ENCODE measurements around the gene TMC8. TPM values are rescaled to one million over a fixed set of nuclear protein-coding genes. Genes with fewer than 3 reads are reported as not detected.
A peak's percentile ranks its signal among the peaks of the same experiment; 100 is the strongest.

The TMC8 gene
- total RNA-seq, 2 experiments from 2014 or later: 258 to 278 TPM

- ATAC-seq (no peak), DNase-seq (no peak)
- CTCF ChIA-PET: interaction anchor here (0.8 to 4.6 kb wide), 12 partner anchors 10 to 155 kb away, joined by 3 to 31 read pairs (median 6); partner anchors contain the start of genes AFMID, TK1, TMC6 and TMC8
- no peak overlapping the region for H3K4me3 Mint-ChIP-seq
- H3K27me3 Mint-ChIP-seq (ENCODE audit: low read depth): no peaks in the 10 kb centered on the region
- H3K36me3 Mint-ChIP-seq (ENCODE audit: low read depth): peaks cover 52% of the 10 kb centered on the region
- peaks cover 70% of the 10 kb centered on the region for H3K4me1 Mint-ChIP-seq (ENCODE audit: low read depth)
- no peaks in the 10 kb centered on the region for H3K9me3 Mint-ChIP-seq (ENCODE audit: insufficient read depth)
- H3K27ac Mint-ChIP-seq: no peak overlapping the region
- POLR2A ChIA-PET: interaction anchor here (0.6 to 1.2 kb wide), 2 partner anchors 11 to 91 kb away, joined by 3 to 5 read pairs; partner anchors contain the start of genes AFMID and TK1
Measured at GRCh38 chr17:78175643-78175981, 45.0 kb downstream of the TMC8 start.

- no peaks in the 10 kb centered on the region for H3K9me3 Mint-ChIP-seq (ENCODE audit: insufficient read depth)
- peaks cover 58% of the 10 kb centered on the region for H3K36me3 Mint-ChIP-seq (ENCODE audit: low read depth)
- DNase-seq: peak; percentile 82
- no peaks in the 10 kb centered on the region for H3K27me3 Mint-ChIP-seq (ENCODE audit: low read depth)
- H3K27ac Mint-ChIP-seq: no peak overlapping the region
- POLR2A ChIA-PET: interaction anchor here (0.8 to 1.2 kb wide), 4 partner anchors 10 to 51 kb away, joined by 3 to 4 read pairs (median 4); partner anchors contain the start of genes AFMID and TK1
- ATAC-seq: peak; percentile 90
- peaks cover 65% of the 10 kb centered on the region for H3K4me1 Mint-ChIP-seq (ENCODE audit: low read depth)
- CTCF ChIA-PET: interaction anchor here (0.8 to 4.6 kb wide), 25 partner anchors 9 to 157 kb away, joined by 3 to 31 read pairs (median 5); partner anchors contain the start of genes AFMID, TK1, TMC6 and TMC8
- no peak overlapping the region for H3K4me3 Mint-ChIP-seq
Measured at GRCh38 chr17:78176548-78177025, 46.0 kb downstream of the TMC8 start.

- Mint-ChIP-seq H3K27me3 (ENCODE audit: low read depth) (no peaks in the 10 kb centered on the region), H3K9me3 (ENCODE audit: insufficient read depth) (no peaks in the 10 kb centered on the region), H3K4me3 (no peak overlapping the region), H3K27ac (peak overlapping the region; percentile 25), H3K36me3 (ENCODE audit: low read depth) (peaks cover 60% of the 10 kb centered on the region), H3K4me1 (ENCODE audit: low read depth) (peaks cover 58% of the 10 kb centered on the region)
- CTCF ChIA-PET: interaction anchor here (1.0 to 2.1 kb wide), 2 partner anchors 44 to 67 kb away, joined by 4 to 6 read pairs; no protein-coding TSS in a partner anchor
- ATAC-seq (no peak), DNase-seq (no peak)
- POLR2A ChIA-PET: interaction anchor here (1.5 kb wide), 1 partner anchor 49 kb away, joined by 3 read pairs; the partner anchor contains the start of gene TMC8
Measured at GRCh38 chr17:78179372-78179771, 48.8 kb downstream of the TMC8 start.

GRCh38 chr17:78180083-78180482, 49.5 kb downstream of the TMC8 start:
- H3K36me3 Mint-ChIP-seq (ENCODE audit: low read depth): peaks cover 65% of the 10 kb centered on the region
- ChIA-PET CTCF (interaction anchor here (0.7 to 2.1 kb wide), 2 partner anchors 10 to 67 kb away, joined by 3 to 6 read pairs; no protein-coding TSS in a partner anchor), POLR2A (interaction anchor here (1.5 kb wide), 1 partner anchor 49 kb away, joined by 3 read pairs; the partner anchor contains the start of gene TMC8)
- H3K4me1 Mint-ChIP-seq (ENCODE audit: low read depth): peaks cover 61% of the 10 kb centered on the region
- no peaks in the 10 kb centered on the region for H3K9me3 Mint-ChIP-seq (ENCODE audit: insufficient read depth)
- no peak overlapping the region for H3K4me3 Mint-ChIP-seq
- no peaks in the 10 kb centered on the region for H3K27me3 Mint-ChIP-seq (ENCODE audit: low read depth)
- ATAC-seq: no peak
- no peak for DNase-seq
- peak overlapping the region; percentile 13 for H3K27ac Mint-ChIP-seq

- POLR2A ChIA-PET: no interaction called here
- Mint-ChIP-seq H3K27me3 (ENCODE audit: low read depth) (no peaks in the 10 kb centered on the region), H3K36me3 (ENCODE audit: low read depth) (peaks cover 65% of the 10 kb centered on the region), H3K4me3 (no peak overlapping the region), H3K4me1 (ENCODE audit: low read depth) (peaks cover 61% of the 10 kb centered on the region), H3K9me3 (ENCODE audit: insufficient read depth) (no peaks in the 10 kb centered on the region), H3K27ac (peak overlapping the region; percentile 13)
- CTCF ChIA-PET: interaction anchor here (2.1 kb wide), 1 partner anchor 68 kb away, joined by 6 read pairs; no protein-coding TSS in a partner anchor
- ATAC-seq (no peak), DNase-seq (no peak)
Measured at GRCh38 chr17:78180508-78180907, 49.9 kb downstream of the TMC8 start.

GRCh38 chr17:78182504-78182903, 51.9 kb downstream of the TMC8 start:
- peaks cover 52% of the 10 kb centered on the region for H3K36me3 Mint-ChIP-seq (ENCODE audit: low read depth)
- H3K27me3 Mint-ChIP-seq (ENCODE audit: low read depth): no peaks in the 10 kb centered on the region
- H3K9me3 Mint-ChIP-seq (ENCODE audit: insufficient read depth): no peaks in the 10 kb centered on the region
- no peak overlapping the region for H3K4me3 Mint-ChIP-seq
- ChIA-PET POLR2A (interaction anchor here (1.2 kb wide), 1 partner anchor 53 kb away, joined by 3 read pairs; the partner anchor contains the start of gene TMC8), CTCF (interaction anchor here (1.0 to 3.0 kb wide), 4 partner anchors 8 to 98 kb away, joined by 3 to 11 read pairs (median 4); no protein-coding TSS in a partner anchor)
- DNase-seq: no peak
- no peak for ATAC-seq
- peaks cover 55% of the 10 kb centered on the region for H3K4me1 Mint-ChIP-seq (ENCODE audit: low read depth)
- H3K27ac Mint-ChIP-seq: no peak overlapping the region

GRCh38 chr17:78183916-78184315, 53.3 kb downstream of the TMC8 start:
- ChIA-PET CTCF (interaction anchor here (1.9 to 3.5 kb wide), 3 partner anchors 8 to 99 kb away, joined by 6 to 27 read pairs (median 11); no protein-coding TSS in a partner anchor), POLR2A (interaction anchor here (1.1 kb wide), 2 partner anchors 19 to 31 kb away, joined by 3 to 4 read pairs; no protein-coding TSS in a partner anchor)
- no peak overlapping the region for H3K4me3 Mint-ChIP-seq
- no peaks in the 10 kb centered on the region for H3K27me3 Mint-ChIP-seq (ENCODE audit: low read depth)
- DNase-seq: no peak
- H3K27ac Mint-ChIP-seq: no peak overlapping the region
- H3K4me1 Mint-ChIP-seq (ENCODE audit: low read depth): peaks cover 56% of the 10 kb centered on the region
- no peak for ATAC-seq
- H3K9me3 Mint-ChIP-seq (ENCODE audit: insufficient read depth): no peaks in the 10 kb centered on the region
- H3K36me3 Mint-ChIP-seq (ENCODE audit: low read depth): peaks cover 47% of the 10 kb centered on the region

GRCh38 chr17:78184351-78184750, 53.8 kb downstream of the TMC8 start:
- H3K27ac Mint-ChIP-seq: no peak overlapping the region
- no peaks in the 10 kb centered on the region for H3K9me3 Mint-ChIP-seq (ENCODE audit: insufficient read depth)
- ChIA-PET CTCF (interaction anchor here (1.9 to 3.5 kb wide), 3 partner anchors 9 to 100 kb away, joined by 6 to 27 read pairs (median 11); no protein-coding TSS in a partner anchor), POLR2A (interaction anchor here (0.6 to 1.1 kb wide), 3 partner anchors 20 to 70 kb away, joined by 3 to 4 read pairs (median 3); no protein-coding TSS in a partner anchor)
- no peak for ATAC-seq
- peaks cover 55% of the 10 kb centered on the region for H3K4me1 Mint-ChIP-seq (ENCODE audit: low read depth)
- no peak for DNase-seq
- peaks cover 43% of the 10 kb centered on the region for H3K36me3 Mint-ChIP-seq (ENCODE audit: low read depth)
- H3K4me3 Mint-ChIP-seq: no peak overlapping the region
- H3K27me3 Mint-ChIP-seq (ENCODE audit: low read depth): no peaks in the 10 kb centered on the region

- H3K9me3 Mint-ChIP-seq (ENCODE audit: insufficient read depth): no peaks in the 10 kb centered on the region
- H3K36me3 Mint-ChIP-seq (ENCODE audit: low read depth): peaks cover 39% of the 10 kb centered on the region
- peak overlapping the region; percentile 10 for H3K27ac Mint-ChIP-seq
- H3K27me3 Mint-ChIP-seq (ENCODE audit: low read depth): no peaks in the 10 kb centered on the region
- ATAC-seq: no peak
- ChIA-PET POLR2A (interaction anchor here (0.6 to 1.1 kb wide), 3 partner anchors 20 to 70 kb away, joined by 3 to 4 read pairs (median 3); no protein-coding TSS in a partner anchor), CTCF (interaction anchor here (3.5 kb wide), 1 partner anchor 9 kb away, joined by 27 read pairs; no protein-coding TSS in a partner anchor)
- DNase-seq: no peak
- H3K4me1 Mint-ChIP-seq (ENCODE audit: low read depth): peaks cover 55% of the 10 kb centered on the region
- H3K4me3 Mint-ChIP-seq: peak overlapping the region; percentile 80
Measured at GRCh38 chr17:78184868-78185267, 54.3 kb downstream of the TMC8 start.

- no peaks in the 10 kb centered on the region for H3K27me3 Mint-ChIP-seq (ENCODE audit: low read depth)
- no peaks in the 10 kb centered on the region for H3K9me3 Mint-ChIP-seq (ENCODE audit: insufficient read depth)
- POLR2A ChIA-PET: interaction anchor here (0.6 to 1.5 kb wide), 9 partner anchors 10 to 76 kb away, joined by 3 to 5 read pairs (median 4); partner anchors contain the start of genes BIRC5 and TMC8
- peaks cover 34% of the 10 kb centered on the region for H3K36me3 Mint-ChIP-seq (ENCODE audit: low read depth)
- peak overlapping the region; percentile 70 for H3K27ac Mint-ChIP-seq
- CTCF ChIA-PET: interaction anchor here (0.7 to 3.5 kb wide), 11 partner anchors 11 to 167 kb away, joined by 3 to 27 read pairs (median 3); no protein-coding TSS in a partner anchor
- H3K4me1 Mint-ChIP-seq (ENCODE audit: low read depth): peaks cover 49% of the 10 kb centered on the region
- peak overlapping the region; percentile 80 for H3K4me3 Mint-ChIP-seq
- DNase-seq: peak; percentile 37
- ATAC-seq: peak; percentile 2
Measured at GRCh38 chr17:78185981-78186691, 55.6 kb downstream of the TMC8 start.
